ENCODE results near the gene TMC3.
"Not testable (repeated sequence)": the region's sequence is repeated elsewhere in the genome, so short reads cannot be mapped to it uniquely, and the experiment has no call there.

TMC3 gene

GRCh38 chr15:81373775-81374395 lies at the start of gene TMC3:
Gene TMC3 (minus strand): TSS chr15:81374213. CDS start chr15:81374077, 136 bp downstream.
- no peak for DNase-seq

- DNase-seq, result no peak
These were observed 47.4 kb upstream of the TMC3 start for GRCh38 chr15:81421461-81421860.

GRCh38 chr15:81419332-81419943 lies 45.4 kb upstream of the TMC3 start:
- peak; percentile 82 for DNase-seq

- DNase-seq, result peak; percentile 65
These were observed 44.9 kb upstream of the TMC3 start for GRCh38 chr15:81418891-81419290.

GRCh38 chr15:81418444-81418843 lies 44.4 kb upstream of the TMC3 start:
- DNase-seq, result no peak

- DNase-seq, result not testable (repeated sequence)
These were observed 40.4 kb upstream of the TMC3 start for GRCh38 chr15:81414274-81414968.

GRCh38 chr15:81413851-81414250 lies 39.8 kb upstream of the TMC3 start:
- no peak for DNase-seq

GRCh38 chr15:81411969-81412633 lies 38.1 kb upstream of the TMC3 start:
- DNase-seq, result no peak

- DNase-seq, result no peak
These were observed 37.0 kb upstream of the TMC3 start for GRCh38 chr15:81411051-81411450.

- DNase-seq, result peak; percentile 56
These were observed 36.3 kb upstream of the TMC3 start for GRCh38 chr15:81410318-81410753.

GRCh38 chr15:81407718-81408117 lies 33.7 kb upstream of the TMC3 start:
- DNase-seq, result no peak

GRCh38 chr15:81407176-81407575 lies 33.2 kb upstream of the TMC3 start:
- no peak for DNase-seq

- peak; percentile 11 for DNase-seq
These were observed 26.7 kb upstream of the TMC3 start for GRCh38 chr15:81400640-81401236.

- no peak for DNase-seq
These were observed 25.0 kb upstream of the TMC3 start for GRCh38 chr15:81398910-81399551.

- no peak for DNase-seq
These were observed 24.4 kb upstream of the TMC3 start for GRCh38 chr15:81398456-81398855.

- DNase-seq, result no peak
These were observed 20.6 kb upstream of the TMC3 start for GRCh38 chr15:81394603-81395002.

- no peak for DNase-seq
These were observed 17.6 kb upstream of the TMC3 start for GRCh38 chr15:81391657-81392056.

- DNase-seq, result no peak
These were observed 14.4 kb upstream of the TMC3 start for GRCh38 chr15:81388436-81388770.

GRCh38 chr15:81387621-81388435 lies 13.8 kb upstream of the TMC3 start:
- no peak for DNase-seq

- no peak for DNase-seq
These were observed 12.9 kb upstream of the TMC3 start for GRCh38 chr15:81386947-81387346.

- DNase-seq, result no peak
These were observed 11.7 kb upstream of the TMC3 start for GRCh38 chr15:81385721-81386076.

Data from NCI-H524 treated with DMSO at 0.1 percent for 48 hours (cell line).